ENCODE data around the gene HSH2D.

The HSH2D gene

DNA sequence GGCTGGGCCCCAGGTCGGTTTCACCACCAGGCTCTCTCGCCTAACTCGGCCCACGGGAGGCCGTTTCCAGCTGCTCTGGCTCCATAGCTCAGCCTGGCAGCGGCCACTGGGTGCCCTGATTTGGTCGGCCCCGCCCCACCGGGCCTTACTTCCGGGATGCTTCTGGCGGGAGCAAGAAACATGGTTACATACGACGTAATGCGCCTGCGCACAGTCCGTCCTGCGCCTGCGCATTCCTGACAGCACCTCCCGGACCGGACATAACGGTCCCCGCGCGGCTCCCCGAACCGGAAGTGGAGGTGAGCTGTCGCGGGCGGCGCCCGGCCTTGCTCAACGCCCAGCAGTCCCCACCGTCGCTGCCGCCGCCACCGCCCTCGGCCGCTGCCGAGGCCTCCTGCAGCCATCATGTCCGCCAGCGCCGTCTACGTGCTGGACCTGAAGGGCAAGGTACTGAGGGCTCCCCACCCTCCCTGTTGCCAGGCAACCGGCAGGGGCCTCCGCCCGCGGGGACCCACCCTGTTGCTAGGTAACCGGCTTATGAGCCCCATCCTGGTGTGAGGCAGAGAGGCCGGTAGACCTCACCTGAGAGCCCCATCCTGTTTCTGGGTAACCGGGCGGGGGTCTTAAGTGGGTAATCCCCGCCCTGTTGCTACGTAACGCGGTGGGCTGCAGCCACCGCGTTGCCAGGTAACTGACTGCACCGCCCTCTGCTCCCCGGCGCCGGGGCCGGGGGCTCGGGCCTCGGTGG lies 54.3 kb downstream of the HSH2D start, which contains the start of gene AP1M1:
TSS of gene AP1M1 (plus strand) at position 290 of the 748 bp plus-strand sequence. CDS start at position 406, 116 bp downstream.
- peak; percentile 100 for DNase-seq

- DNase-seq, result peak; percentile 7
Measured at GRCh38 chr19:16198370-16198651, 54.8 kb downstream of the HSH2D start.

- no peak for DNase-seq
Measured at GRCh38 chr19:16199275-16199932, 55.9 kb downstream of the HSH2D start.

GRCh38 chr19:16200038-16201010 lies 56.8 kb downstream of the HSH2D start:
- DNase-seq, result peak; percentile 26

- no peak for DNase-seq
Measured at GRCh38 chr19:16201011-16201391, 57.5 kb downstream of the HSH2D start.

DNA sequence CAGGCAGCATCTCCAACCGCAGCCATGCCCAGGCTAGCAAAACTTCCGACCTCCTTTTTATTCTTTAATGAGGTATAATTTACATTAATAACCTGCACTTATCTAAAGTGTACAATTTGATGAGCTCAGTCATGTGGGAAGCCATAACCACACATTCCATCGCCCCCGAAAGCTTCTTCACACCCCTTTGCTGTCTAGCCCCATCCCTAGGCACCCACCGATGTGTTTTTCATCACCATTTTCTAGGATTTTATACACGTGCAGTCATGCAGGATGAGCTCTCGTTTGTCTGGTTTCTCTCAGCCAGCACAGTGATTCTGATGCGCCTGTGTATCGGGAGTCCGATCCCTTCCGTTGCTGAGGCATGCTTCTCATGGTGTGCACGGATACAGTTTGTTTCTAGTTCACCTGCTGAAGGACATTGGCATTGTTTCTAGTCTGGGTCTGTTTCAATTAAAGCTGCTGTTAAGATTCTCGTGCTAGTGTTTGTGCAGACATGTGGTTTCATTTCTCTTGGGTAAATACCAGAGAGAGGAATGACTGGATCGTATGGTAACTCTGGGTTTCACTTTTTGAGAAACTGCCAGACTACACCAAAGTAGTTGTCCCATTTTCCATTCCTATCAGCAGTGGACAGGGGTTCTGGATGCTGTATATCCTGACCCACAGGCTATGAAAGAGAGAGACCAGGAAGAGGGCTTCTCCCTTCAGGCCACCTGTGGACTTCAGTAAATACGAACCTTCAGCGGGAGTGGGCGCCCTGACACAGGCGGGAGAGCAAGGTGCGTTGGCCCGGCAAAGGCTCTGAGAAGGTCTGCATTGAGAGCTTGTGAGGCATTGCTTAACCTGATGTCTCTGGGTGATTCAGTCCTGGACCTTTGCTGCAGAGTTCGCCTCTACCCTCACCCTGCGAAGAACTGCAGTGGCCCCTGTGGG lies 59.1 kb downstream of the HSH2D start:
- no peak for DNase-seq

- no peak for DNase-seq
Measured at GRCh38 chr19:16203256-16204004, 59.9 kb downstream of the HSH2D start.

- DNase-seq, result no peak
Measured at GRCh38 chr19:16204005-16204294, 60.5 kb downstream of the HSH2D start.

GRCh38 chr19:16205205-16206045 lies 61.9 kb downstream of the HSH2D start:
- no peak for DNase-seq

DNA sequence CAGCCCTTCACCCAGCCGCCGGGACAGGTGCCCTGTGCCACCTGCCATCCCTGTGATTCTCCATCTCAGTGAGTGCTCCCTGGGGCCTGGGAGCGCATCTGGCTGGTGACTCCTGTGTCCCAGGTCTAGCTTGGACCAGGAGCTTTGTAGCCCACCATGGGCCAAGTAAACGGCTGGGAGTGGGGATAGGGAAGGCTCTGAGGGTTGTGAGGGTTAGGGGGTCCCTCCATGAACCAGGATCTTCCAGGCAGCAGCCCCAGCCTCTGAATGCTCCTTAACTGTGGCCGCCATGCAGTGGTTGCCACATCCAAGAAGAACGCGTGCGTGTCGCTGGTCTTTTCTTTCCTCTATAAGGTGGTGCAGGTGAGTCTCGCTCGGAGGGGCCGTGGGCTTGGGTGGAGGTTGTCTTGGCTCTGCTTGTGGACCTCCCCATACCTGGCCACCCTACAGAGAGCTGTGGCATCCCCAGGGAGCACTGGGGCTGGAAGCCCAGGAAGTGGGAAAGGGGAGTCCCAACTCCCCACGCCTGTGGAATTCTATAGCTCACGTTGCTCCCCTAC lies 62.6 kb downstream of the HSH2D start:
- DNase-seq, result no peak

- DNase-seq, result no peak
Measured at GRCh38 chr19:16206637-16207036, 63.2 kb downstream of the HSH2D start.

- no peak for DNase-seq
Measured at GRCh38 chr19:16207063-16207462, 63.6 kb downstream of the HSH2D start.

GRCh38 chr19:16207490-16208025 lies 64.1 kb downstream of the HSH2D start:
- peak; percentile 7 for DNase-seq

All from suppressor macrophage treated with lipopolysaccharide for 4 hours (primary cell).